ACC112 (cell line): ENCODE results near the gene SRSF3.

Experiments
- H2AFZ ChIP-seq: fragments of 200-600 bp; sonication (generic); one replicate; pipeline ENCODE4 v1.6.0; 2017; ENCODE audit warnings: antibody characterized with exemption, low read length; ENCODE audit not compliant: unreplicated experiment
- H3K27ac ChIP-seq: fragments of 200-600 bp; sonication (generic); 2 replicates; pipeline ENCODE4 v1.5.1; 2014; ENCODE audit warnings: low read depth, mild to moderate bottlenecking, antibody characterized with exemption, low read length, moderate library complexity
- H3K27me3 ChIP-seq: fragments of 200-600 bp; sonication (generic); 2 replicates; pipeline ENCODE4 v1.6.1; 2014; ENCODE audit warnings: mild to moderate bottlenecking, antibody characterized with exemption, low read length, moderate library complexity, mixed read lengths; ENCODE audit not compliant: insufficient read depth
- H3K36me3 ChIP-seq: fragments of 200-600 bp; sonication (generic); 2 replicates; pipeline ENCODE4 v1.6.1; 2016; ENCODE audit warnings: mild to moderate bottlenecking, antibody characterized with exemption, low read length, moderate library complexity, mixed read lengths; ENCODE audit not compliant: insufficient read depth
- H3K4me1 ChIP-seq: fragments of 200-600 bp; sonication (generic); one replicate; pipeline ENCODE4 v1.6.1; 2016; ENCODE audit warnings: low read length, mixed read lengths; ENCODE audit not compliant: insufficient read depth, unreplicated experiment, control insufficient read depth
- H3K4me3 ChIP-seq: fragments of 200-600 bp; sonication (generic); 2 replicates; pipeline ENCODE4 v1.5.1; 2014; ENCODE audit warnings: mild to moderate bottlenecking, low read depth, low read length
- H3K79me2 ChIP-seq: fragments of 200-600 bp; sonication (generic); one replicate; pipeline ENCODE4 v1.6.0; 2016; ENCODE audit warnings: low read length; ENCODE audit not compliant: control insufficient read depth, unreplicated experiment, insufficient read depth

The SRSF3 gene

DNA sequence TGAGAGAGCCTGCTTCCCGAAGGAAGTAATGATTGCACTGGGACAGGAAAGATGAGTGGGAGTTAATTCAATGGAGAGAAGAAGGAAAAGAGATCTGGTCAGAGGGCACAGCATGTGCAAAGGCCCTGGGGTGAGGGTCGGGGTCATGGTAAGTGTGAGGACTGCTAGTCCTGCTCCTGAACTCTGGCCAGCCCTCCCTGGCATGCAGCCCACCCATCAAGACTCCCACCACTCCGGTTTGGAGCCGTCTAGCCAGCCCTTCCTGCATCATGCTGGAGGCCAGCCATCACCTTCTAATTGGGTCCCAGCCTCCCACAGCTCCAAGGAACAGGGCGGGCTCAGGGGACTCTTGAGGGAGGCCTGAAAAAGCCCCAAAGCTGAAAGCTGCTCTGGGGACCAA, 42.1 kb downstream of the SRSF3 start:
- H2AFZ ChIP-seq: no peak overlapping the region
- no peak overlapping the region for H3K27ac ChIP-seq
- H3K79me2 ChIP-seq: no peaks in the 10 kb centered on the region
- H3K36me3 ChIP-seq: no peaks in the 10 kb centered on the region
- H3K4me3 ChIP-seq: no peak overlapping the region
- H3K27me3 ChIP-seq: no peaks in the 10 kb centered on the region
- peaks cover 11% of the 10 kb centered on the region for H3K4me1 ChIP-seq

DNA sequence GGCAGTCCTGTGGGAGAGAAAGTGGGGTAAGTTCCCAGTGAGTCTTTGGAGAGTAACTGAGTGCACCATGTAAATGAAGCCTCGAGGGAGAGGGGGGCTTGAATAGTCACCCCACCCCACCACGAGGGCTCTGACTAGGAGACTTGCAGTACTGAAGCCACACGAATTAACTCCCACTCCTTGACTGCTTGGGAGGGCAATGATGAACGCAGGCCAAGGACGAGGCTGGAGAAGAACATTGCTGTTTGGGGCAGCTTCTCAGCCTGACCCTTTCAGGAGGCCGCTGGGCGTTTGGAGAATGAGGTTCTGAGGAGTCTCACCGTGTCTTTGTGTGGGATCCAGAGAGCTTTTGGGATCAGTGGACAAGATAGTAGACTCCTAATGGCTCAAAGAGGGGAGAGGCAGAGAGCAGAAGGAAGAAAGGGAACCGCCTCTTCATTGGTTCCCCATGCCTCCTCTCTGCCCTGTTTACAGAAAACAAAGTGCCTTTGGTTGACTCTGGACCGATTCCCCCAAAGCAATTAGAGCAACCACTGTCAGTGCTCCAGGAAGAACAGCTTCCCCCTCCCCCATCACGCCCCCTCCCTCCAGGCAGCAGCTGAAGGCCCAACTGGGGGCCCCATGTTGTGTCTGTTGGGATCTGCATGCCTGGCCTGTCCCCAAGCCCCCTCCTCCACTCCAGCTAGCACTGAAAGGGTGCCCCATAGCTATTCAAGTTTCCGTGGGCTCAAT, 42.7 kb downstream of the SRSF3 start:
- no peak overlapping the region for H2AFZ ChIP-seq
- no peak overlapping the region for H3K27ac ChIP-seq
- no peaks in the 10 kb centered on the region for H3K27me3 ChIP-seq
- H3K36me3 ChIP-seq: no peaks in the 10 kb centered on the region
- H3K4me3 ChIP-seq: no peak overlapping the region
- no peaks in the 10 kb centered on the region for H3K79me2 ChIP-seq
- peaks cover 11% of the 10 kb centered on the region for H3K4me1 ChIP-seq

DNA sequence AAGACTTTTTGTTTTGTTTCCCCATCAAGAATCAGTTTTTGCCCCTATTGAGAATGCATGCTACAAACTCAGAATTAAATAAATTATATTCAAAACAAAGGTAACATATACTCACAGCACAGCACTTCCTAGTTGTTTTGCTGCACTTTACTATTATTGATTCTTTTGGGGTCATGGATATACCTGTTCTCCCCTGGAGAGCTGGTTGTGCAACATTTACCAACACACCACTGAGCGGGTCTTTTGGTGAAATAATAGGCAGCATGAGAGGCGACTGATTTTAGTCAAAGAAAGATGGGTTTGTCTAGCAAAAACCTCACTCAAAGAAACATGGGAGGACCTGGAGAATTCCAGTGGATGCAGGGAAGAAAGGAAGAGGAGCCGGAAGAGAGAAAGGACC, 44.4 kb downstream of the SRSF3 start:
- H2AFZ ChIP-seq: no peak overlapping the region
- H3K79me2 ChIP-seq: no peaks in the 10 kb centered on the region
- H3K27ac ChIP-seq: no peak overlapping the region
- H3K36me3 ChIP-seq: no peaks in the 10 kb centered on the region
- no peak overlapping the region for H3K4me3 ChIP-seq
- peaks cover 21% of the 10 kb centered on the region for H3K4me1 ChIP-seq
- no peaks in the 10 kb centered on the region for H3K27me3 ChIP-seq

DNA sequence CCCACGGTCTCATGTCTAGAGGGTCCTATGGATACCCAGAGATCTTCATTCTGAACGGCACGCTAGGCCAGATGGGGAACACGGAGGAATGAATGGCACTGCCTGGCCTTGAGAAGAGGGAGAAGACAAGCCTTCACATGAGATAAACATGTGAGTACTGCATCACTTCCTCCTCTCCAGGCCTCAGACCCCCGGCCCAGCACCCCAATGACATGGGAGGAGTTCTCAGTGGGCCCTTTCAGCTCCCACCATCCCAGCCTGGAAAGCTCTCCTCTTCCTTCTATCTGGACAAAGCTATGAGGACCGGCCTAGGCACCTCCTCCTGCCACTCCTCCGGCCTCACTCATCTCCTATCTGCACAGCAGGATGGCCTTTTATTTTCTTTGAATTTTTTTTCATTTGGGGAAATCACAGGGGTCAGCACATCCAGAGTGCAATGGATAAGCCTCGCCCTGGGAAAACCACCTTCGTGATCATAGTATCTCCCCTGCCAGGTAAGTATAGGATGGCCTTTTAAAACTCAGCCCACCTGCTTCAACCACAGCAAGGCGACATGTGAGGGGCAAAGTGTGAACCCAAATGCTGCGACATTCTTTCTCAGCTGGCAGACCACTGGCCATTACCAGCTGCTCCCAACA, 45.1 kb downstream of the SRSF3 start:
- H3K79me2 ChIP-seq: no peaks in the 10 kb centered on the region
- H3K4me3 ChIP-seq: no peak overlapping the region
- H3K4me1 ChIP-seq: peaks cover 21% of the 10 kb centered on the region
- no peaks in the 10 kb centered on the region for H3K36me3 ChIP-seq
- H3K27ac ChIP-seq: no peak overlapping the region
- H2AFZ ChIP-seq: no peak overlapping the region
- no peaks in the 10 kb centered on the region for H3K27me3 ChIP-seq

DNA sequence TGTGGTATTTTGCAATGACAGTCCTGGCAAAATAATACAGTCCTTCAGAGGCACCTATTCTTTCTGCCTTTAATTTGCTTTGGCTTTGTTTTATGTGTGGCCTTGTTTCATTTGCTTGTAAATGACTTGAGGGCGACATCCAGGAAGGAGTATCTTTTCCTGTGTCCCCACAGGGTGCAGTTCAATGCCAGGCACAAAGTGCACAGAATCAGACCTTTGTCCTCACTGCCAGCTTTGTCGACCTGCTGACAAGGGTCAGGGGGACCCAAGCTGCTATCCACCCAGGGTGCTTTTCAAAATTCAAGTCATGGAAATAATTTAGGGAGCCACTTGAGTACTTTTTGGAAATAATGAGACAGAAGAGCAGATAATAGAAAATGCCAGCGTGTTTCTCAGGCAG, 47.4 kb downstream of the SRSF3 start:
- peaks cover 27% of the 10 kb centered on the region for H3K4me1 ChIP-seq
- no peaks in the 10 kb centered on the region for H3K79me2 ChIP-seq
- no peak overlapping the region for H2AFZ ChIP-seq
- no peak overlapping the region for H3K27ac ChIP-seq
- H3K27me3 ChIP-seq: no peaks in the 10 kb centered on the region
- H3K4me3 ChIP-seq: no peak overlapping the region
- no peaks in the 10 kb centered on the region for H3K36me3 ChIP-seq

DNA sequence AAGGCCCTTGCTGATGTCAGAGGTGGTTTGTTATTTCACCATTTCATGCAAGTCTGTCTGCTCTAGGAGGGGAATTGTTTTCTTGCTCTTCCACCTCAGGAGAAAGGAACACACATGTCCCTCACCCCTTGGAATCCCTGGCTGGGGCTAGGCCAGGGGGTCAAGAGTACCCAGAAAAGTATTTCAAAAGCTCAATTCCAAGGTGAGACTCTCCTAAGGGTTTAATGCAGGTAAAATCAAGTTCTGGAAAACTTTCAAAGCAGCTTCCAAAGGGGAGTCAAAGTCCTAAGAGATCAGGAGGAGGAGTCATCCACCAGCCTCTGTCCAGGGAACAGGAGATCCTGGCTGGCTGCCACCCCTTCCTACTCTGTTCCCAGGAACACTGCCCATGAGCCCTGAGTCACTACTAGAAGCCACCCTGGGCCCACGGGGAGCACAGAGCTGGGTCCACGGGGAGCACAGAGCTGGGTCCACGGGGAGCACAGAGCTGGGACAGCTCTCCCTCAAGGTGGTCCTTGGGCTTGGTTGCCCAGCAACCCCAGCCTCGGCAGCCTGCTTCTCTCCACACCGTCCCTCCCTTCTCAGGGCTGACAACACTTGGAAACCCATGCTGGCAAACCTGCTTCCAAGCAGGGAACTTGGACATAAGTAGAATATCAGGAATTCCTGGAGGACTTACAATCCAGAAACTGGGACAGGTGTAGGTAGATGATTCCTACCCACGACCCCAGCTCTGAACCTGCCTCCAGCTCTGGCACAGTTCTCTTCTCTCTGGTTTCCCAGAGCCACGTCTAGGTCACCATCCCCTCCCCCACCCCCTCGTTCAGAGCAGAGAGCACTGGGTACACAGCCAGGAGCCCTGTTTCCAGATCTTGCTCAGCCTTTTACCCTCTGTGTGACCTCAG, 49.0 kb downstream of the SRSF3 start:
- no peaks in the 10 kb centered on the region for H3K79me2 ChIP-seq
- peak overlapping the region; percentile 35; the same call in 1 of the 2 replicates for H3K27ac ChIP-seq
- H3K27me3 ChIP-seq: no peaks in the 10 kb centered on the region
- no peak overlapping the region for H2AFZ ChIP-seq
- no peak overlapping the region for H3K4me3 ChIP-seq
- no peaks in the 10 kb centered on the region for H3K36me3 ChIP-seq
- peaks cover 27% of the 10 kb centered on the region for H3K4me1 ChIP-seq

DNA sequence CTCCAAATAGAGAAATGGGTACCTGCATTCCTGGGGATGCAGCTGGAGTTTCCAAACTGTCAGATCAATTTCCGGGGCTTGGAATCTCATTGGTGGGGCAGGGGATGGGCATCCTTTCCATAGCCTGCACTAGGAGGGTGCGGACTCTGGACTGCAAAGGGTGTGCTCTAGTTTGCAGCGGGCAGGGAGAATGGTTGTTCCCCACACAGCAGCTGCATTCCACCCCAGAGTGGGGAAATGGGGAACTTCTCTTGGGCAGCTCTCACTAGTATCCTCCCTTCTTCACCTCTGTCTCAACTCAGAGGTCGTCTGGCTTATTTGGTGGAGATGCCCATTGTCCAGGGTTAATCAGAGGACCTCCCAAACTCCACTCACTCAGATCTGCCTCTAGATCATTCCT, 49.8 kb downstream of the SRSF3 start:
- Histone ChIP-seq H3K4me1 (peaks cover 27% of the 10 kb centered on the region), H2AFZ (no peak overlapping the region), H3K27ac (no peak overlapping the region; the same call in 1 of the 2 replicates), H3K36me3 (no peaks in the 10 kb centered on the region), H3K79me2 (no peaks in the 10 kb centered on the region), H3K27me3 (no peaks in the 10 kb centered on the region), H3K4me3 (no peak overlapping the region)

DNA sequence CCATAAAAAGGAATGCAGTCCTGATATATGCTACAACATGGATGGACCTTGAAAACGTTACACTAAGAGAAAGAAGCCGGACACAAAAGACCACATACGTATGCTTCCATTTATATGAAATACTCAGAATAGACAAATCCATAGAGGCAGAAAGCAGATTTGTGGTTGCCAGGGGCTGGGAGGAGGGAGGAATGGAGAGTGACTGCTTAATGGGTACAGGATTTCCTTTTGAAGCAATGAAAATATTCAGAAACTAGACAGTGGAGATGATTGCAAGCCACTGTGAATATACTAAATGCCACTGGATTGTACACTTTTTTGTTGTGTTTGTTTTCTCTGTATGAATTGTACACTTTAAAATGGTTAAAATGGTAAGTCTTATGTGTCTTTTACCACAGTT, 54.9 kb downstream of the SRSF3 start:
- Histone ChIP-seq H3K4me1 (peaks cover 16% of the 10 kb centered on the region), H3K27ac (no peak overlapping the region), H3K27me3 (no peaks in the 10 kb centered on the region), H3K36me3 (no peaks in the 10 kb centered on the region), H3K4me3 (no peak overlapping the region), H2AFZ (no peak overlapping the region), H3K79me2 (no peaks in the 10 kb centered on the region)

DNA sequence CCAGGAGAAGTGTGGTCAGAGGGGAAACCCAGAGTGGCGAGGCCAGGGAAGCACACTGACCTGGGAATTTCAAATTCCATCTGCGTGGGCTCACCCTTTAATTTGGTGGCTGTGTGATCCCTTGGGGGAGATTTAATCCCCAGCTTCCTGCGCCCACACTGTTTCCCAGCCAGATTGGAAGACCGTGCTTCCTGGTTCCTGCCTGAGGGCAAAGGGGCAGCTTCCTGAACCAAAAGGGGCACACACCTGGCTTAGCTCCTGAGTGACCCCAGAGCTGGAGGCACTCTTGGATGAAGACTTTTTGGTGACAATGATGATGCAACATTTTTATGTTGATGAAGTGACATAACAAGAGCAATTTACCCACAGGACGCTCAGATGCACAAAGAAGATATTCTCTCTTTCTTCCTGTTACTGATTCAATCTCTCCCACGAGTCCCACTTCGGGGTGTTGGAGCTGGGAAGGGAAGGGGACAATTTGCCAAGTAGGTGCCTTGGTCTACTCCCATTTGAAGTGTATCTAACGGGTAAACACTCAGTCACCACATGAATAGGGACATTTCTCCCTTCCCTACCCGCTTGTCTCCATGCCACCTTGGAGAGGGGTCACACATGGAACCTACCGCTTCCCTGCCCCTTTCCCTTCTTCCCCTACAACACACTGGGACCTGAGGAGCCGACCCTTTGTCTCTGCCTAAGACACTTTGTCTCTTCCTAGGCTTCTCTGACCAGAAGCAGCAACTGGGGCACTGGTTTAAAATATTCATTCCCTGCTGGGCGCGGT, 55.7 kb downstream of the SRSF3 start:
- H2AFZ ChIP-seq: no peak overlapping the region
- no peaks in the 10 kb centered on the region for H3K36me3 ChIP-seq
- H3K4me3 ChIP-seq: no peak overlapping the region
- H3K4me1 ChIP-seq: peaks cover 9% of the 10 kb centered on the region
- 0 out of 2 replicates have a peak, but pooled peaks cover under 1% of the 10 kb centered on the region for H3K27me3 ChIP-seq
- no peak overlapping the region for H3K27ac ChIP-seq
- no peaks in the 10 kb centered on the region for H3K79me2 ChIP-seq

DNA sequence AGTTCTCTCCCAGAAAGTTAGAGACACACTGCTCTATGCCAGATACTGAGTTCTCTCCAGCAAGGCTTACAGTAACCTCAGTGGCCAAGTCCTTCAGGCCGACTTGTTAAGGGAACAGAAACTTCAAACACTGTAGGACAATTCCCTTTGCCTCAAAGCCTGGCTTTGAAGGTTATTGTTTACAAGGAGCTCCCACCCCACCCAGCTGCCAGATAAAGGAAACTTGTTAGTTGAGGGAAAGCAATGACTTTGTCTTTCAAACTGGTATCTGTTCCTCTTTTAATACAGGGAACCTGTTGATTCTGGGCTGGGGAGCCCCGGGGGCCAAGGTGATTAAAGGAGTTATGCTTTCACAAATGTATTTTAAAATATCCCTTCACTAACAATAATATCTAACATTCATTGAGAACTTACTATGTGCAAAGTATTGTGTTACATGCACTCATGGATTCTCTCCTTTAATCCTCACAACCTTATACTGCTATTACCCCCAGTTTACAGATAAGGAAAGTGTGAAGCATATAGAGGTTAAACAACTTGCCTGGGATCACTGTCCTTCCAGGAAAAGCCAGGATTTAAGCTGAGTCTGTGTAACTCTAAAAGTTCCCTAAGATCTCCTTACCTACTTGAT, 56.8 kb downstream of the SRSF3 start:
- no peaks in the 10 kb centered on the region for H3K36me3 ChIP-seq
- H3K79me2 ChIP-seq: no peaks in the 10 kb centered on the region
- H3K27ac ChIP-seq: no peak overlapping the region
- peaks cover 5% of the 10 kb centered on the region for H3K4me1 ChIP-seq
- H2AFZ ChIP-seq: no peak overlapping the region
- H3K27me3 ChIP-seq: 0 out of 2 replicates have a peak, but pooled peaks cover 3% of the 10 kb centered on the region
- H3K4me3 ChIP-seq: no peak overlapping the region
